GM18502 (cell line): ENCODE results near the gene SERGEF.
"Not testable (repeated sequence)": the region's sequence is repeated elsewhere in the genome, so short reads cannot be mapped to it uniquely, and the experiment has no call there.

Experiments
- ATAC-seq: cut with Tn5 transposase; IDR thresholded peaks from one replicate; pipeline ENCODE4 v1.9.1; 2021; ENCODE audit warnings: mild to moderate bottlenecking; ENCODE audit not compliant: unreplicated experiment, poor library complexity

SERGEF gene

GRCh38 chr11:17868398-17868797 is 144.4 kb downstream of the SERGEF start:
- not testable (repeated sequence) for ATAC-seq

- no peak for ATAC-seq
Measured at GRCh38 chr11:17867341-17867740, 145.5 kb downstream of the SERGEF start.

- ATAC-seq = no peak
Measured at GRCh38 chr11:17865765-17866428, 146.9 kb downstream of the SERGEF start.

- ATAC-seq = peak; percentile 65
Measured at GRCh38 chr11:17864478-17864941, 148.3 kb downstream of the SERGEF start.

GRCh38 chr11:17861036-17861755 is 151.7 kb downstream of the SERGEF start:
- no peak for ATAC-seq

- ATAC-seq = no peak
Measured at GRCh38 chr11:17859552-17859951, 153.3 kb downstream of the SERGEF start.

- ATAC-seq = no peak
Measured at GRCh38 chr11:17855531-17856290, 157.1 kb downstream of the SERGEF start.

- ATAC-seq = no peak
Measured at GRCh38 chr11:17853280-17853679, 159.6 kb downstream of the SERGEF start.

GRCh38 chr11:17852246-17852645 is 160.6 kb downstream of the SERGEF start:
- ATAC-seq = no peak

GRCh38 chr11:17851697-17852096 is 161.2 kb downstream of the SERGEF start:
- ATAC-seq = no peak

- no peak for ATAC-seq
Measured at GRCh38 chr11:17850336-17850735, 162.5 kb downstream of the SERGEF start.

- no peak for ATAC-seq
Measured at GRCh38 chr11:17848715-17849114, 164.1 kb downstream of the SERGEF start.

GRCh38 chr11:17846852-17847453 is 165.9 kb downstream of the SERGEF start:
- no peak for ATAC-seq

GRCh38 chr11:17845431-17845881 is 167.4 kb downstream of the SERGEF start:
- ATAC-seq = no peak

- ATAC-seq = no peak
Measured at GRCh38 chr11:17840101-17840548, 172.7 kb downstream of the SERGEF start.

GRCh38 chr11:17839450-17839849 is 173.4 kb downstream of the SERGEF start:
- no peak for ATAC-seq

- no peak for ATAC-seq
Measured at GRCh38 chr11:17838102-17838501, 174.7 kb downstream of the SERGEF start.

- no peak for ATAC-seq
Measured at GRCh38 chr11:17831883-17832282, 181.0 kb downstream of the SERGEF start.

GRCh38 chr11:17831228-17831627 is 181.6 kb downstream of the SERGEF start:
- ATAC-seq = no peak

GRCh38 chr11:17828311-17828751 is 184.5 kb downstream of the SERGEF start:
- ATAC-seq = no peak
